GM12892 (cell line): ENCODE results near the gene MRNIP.

Experiments used
- POLR2A ChIP-seq: IDR thresholded peaks from 2 replicates; pipeline ENCODE4 v1.6.1; 2011; ENCODE audit warnings: low read depth, low read length, control low read depth
- POLR2AphosphoS5 ChIP-seq: IDR thresholded peaks from 2 replicates; pipeline ENCODE4 v1.6.1; 2011; ENCODE audit warnings: low read depth, low read length, control low read depth
- TAF1 ChIP-seq: IDR thresholded peaks from 2 replicates; pipeline ENCODE4 v1.6.1; 2011; ENCODE audit warnings: low read depth, mild to moderate bottlenecking, control low read depth, low read length, borderline replicate concordance

DNA sequence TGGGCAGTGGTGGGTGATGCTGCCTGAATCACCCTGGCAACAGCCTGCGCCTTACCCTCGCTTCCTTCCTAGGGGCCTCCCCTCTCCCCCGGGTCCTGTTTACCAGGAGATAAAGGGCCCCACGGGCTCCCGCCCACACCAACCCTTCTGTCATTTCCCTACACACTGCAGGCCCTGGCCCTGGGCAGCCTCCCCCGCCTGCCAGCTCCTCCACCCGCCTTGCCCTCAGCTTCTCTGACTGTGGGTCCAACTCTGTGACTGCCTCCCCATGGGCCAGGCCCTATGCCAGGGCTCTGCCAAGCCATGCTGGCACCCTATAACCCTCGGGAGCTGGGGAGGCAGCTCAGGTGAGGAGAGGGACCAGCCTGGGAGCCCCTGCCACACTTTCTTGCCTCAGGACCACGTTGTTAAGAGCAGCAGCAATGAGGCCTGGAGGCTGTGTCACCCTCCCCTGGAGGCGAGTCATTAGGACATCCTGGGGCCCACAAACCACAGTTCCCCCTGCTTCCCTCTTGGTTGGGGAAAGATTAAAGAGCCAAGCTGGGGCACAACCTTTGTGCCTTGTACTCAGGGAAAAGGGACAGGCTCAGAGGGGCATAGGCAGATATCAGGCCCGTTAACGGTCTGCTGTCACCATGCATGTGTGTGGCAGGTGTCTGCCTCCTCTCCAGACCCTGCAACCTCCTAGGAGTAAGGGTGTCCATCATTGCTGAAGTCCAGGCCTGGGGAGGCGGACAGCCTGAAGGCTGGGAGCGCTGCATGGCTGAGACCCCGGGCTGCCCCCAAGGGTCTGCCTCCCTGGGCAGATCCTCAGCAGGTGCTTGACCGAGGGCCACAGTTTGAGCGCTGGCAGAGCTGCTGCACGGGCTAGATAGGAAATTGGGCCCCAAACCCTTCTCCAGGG lies 54.7 kb downstream of the MRNIP start:
- TF ChIP-seq TAF1 (no peak), POLR2AphosphoS5 (no peak), POLR2A (no peak)
